Chondrocyte (in vitro differentiated cells): Measurements from ENCODE around the gene CREB3L1. TPM values are rescaled to one million over a fixed set of nuclear protein-coding genes. Genes with fewer than 3 reads are reported as not detected.

ENCODE experiments used
- DNase-seq: peaks from one replicate; pipeline ENCODE4 v3.0.0; 2021; ENCODE audit warnings: mixed read lengths, low spot score
- H3K27ac Mint-ChIP-seq: one replicate; pipeline ENCODE4 v1.8.0; 2021; ENCODE audit warnings: mild to moderate bottlenecking, moderate library complexity, mixed read lengths; ENCODE audit not compliant: unreplicated experiment
- H3K27me3 Mint-ChIP-seq: 2 replicates; pipeline ENCODE4 v1.8.0; 2021; ENCODE audit warnings: low read depth, mixed read lengths
- H3K36me3 Mint-ChIP-seq: 2 replicates; pipeline ENCODE4 v1.8.0; 2021; ENCODE audit warnings: low read depth, mixed read lengths
- H3K4me1 Mint-ChIP-seq: 2 replicates; pipeline ENCODE4 v1.8.0; 2021; ENCODE audit warnings: low read depth, mild to moderate bottlenecking, mixed read lengths
- H3K4me3 Mint-ChIP-seq: one replicate; pipeline ENCODE4 v1.8.0; 2021; ENCODE audit warnings: mild to moderate bottlenecking, moderate library complexity, mixed read lengths; ENCODE audit not compliant: unreplicated experiment
- H3K9me3 Mint-ChIP-seq: 2 replicates; pipeline ENCODE4 v1.8.0; 2021; ENCODE audit warnings: low read depth, mixed read lengths
- long read RNA-seq: library from polyadenylated mRNA; stranded (forward); transcript quantifications from one replicate; pipeline ENCODE4 v2.0.0, GENCODE V29; 2021
- total RNA-seq: library from RNA; stranded (reverse); gene quantifications from 3 replicates; pipeline ENCODE4 v1.2.1, GENCODE V29; 2021
- TF ChIP-seq, protein P1 (sequence below): fragments of 200-600 bp; sonication (generic); IDR thresholded peaks from 2 replicates; pipeline ENCODE4 v1.5.0; 2021; ENCODE audit warnings: antibody characterized with exemption, mild to moderate bottlenecking, moderate library complexity

The CREB3L1 gene, protein sequence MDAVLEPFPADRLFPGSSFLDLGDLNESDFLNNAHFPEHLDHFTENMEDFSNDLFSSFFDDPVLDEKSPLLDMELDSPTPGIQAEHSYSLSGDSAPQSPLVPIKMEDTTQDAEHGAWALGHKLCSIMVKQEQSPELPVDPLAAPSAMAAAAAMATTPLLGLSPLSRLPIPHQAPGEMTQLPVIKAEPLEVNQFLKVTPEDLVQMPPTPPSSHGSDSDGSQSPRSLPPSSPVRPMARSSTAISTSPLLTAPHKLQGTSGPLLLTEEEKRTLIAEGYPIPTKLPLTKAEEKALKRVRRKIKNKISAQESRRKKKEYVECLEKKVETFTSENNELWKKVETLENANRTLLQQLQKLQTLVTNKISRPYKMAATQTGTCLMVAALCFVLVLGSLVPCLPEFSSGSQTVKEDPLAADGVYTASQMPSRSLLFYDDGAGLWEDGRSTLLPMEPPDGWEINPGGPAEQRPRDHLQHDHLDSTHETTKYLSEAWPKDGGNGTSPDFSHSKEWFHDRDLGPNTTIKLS
- total RNA-seq: 83.1 to 192 TPM (median 190 TPM) in 3 replicates
- long read RNA-seq, transcript CREB3L1-206 (12 exons, 2,687 nt): major isoform, 145 of 183 reads
- long read RNA-seq, partial matches to known transcripts: 25 of 183 reads
- long read RNA-seq, other reads (novel, unspliced or antisense): 13 of 183 reads

DNA sequence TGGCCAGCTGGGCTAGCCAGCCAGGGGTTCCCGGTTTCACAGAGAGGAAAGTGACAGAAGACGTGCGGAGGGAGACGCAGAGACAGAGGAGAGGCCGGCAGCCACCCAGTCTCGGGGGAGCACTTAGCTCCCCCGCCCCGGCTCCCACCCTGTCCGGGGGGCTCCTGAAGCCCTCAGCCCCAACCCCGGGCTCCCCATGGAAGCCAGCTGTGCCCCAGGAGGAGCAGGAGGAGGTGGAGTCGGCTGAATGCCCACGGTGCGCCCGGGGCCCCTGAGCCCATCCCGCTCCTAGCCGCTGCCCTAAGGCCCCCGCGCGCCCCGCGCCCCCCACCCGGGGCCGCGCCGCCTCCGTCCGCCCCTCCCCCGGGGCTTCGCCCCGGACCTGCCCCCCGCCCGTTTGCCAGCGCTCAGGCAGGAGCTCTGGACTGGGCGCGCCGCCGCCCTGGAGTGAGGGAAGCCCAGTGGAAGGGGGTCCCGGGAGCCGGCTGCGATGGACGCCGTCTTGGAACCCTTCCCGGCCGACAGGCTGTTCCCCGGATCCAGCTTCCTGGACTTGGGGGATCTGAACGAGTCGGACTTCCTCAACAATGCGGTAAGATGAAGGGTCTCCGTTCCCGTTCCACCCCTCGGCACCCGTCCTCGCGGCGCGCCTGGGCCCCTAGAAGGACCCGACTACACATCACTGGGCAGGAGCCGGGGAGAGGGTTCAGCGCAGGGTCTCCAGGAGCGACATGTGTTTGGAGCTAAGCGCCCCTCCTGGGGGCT lies at the start of gene CREB3L1:
Gene CREB3L1, plus strand, starts transcription at position 41 of the 765 bp plus-strand sequence. Its CDS starts 450 bp downstream, at position 491.
- Mint-ChIP-seq H3K36me3 (peaks cover 11% of the 10 kb centered on the region), H3K9me3 (no peaks in the 10 kb centered on the region), H3K4me1 (peaks cover 67% of the 10 kb centered on the region), H3K27ac (peak within 1 kb of the TSS; percentile 90), H3K27me3 (no peaks in the 10 kb centered on the region), H3K4me3 (peak within 1 kb of the TSS; percentile 98)
- TF ChIP-seq, protein P1, sequence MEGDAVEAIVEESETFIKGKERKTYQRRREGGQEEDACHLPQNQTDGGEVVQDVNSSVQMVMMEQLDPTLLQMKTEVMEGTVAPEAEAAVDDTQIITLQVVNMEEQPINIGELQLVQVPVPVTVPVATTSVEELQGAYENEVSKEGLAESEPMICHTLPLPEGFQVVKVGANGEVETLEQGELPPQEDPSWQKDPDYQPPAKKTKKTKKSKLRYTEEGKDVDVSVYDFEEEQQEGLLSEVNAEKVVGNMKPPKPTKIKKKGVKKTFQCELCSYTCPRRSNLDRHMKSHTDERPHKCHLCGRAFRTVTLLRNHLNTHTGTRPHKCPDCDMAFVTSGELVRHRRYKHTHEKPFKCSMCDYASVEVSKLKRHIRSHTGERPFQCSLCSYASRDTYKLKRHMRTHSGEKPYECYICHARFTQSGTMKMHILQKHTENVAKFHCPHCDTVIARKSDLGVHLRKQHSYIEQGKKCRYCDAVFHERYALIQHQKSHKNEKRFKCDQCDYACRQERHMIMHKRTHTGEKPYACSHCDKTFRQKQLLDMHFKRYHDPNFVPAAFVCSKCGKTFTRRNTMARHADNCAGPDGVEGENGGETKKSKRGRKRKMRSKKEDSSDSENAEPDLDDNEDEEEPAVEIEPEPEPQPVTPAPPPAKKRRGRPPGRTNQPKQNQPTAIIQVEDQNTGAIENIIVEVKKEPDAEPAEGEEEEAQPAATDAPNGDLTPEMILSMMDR: no peak
- DNase-seq: no peak

- Mint-ChIP-seq H3K27ac (no peak overlapping the region), H3K36me3 (no peaks in the 10 kb centered on the region), H3K9me3 (peaks cover 3% of the 10 kb centered on the region), H3K4me1 (no peaks in the 10 kb centered on the region), H3K27me3 (peaks cover 12% of the 10 kb centered on the region), H3K4me3 (no peak overlapping the region)
- TF ChIP-seq, protein P1: no peak
- no peak for DNase-seq
Observed at GRCh38 chr11:46229230-46229629, 48.2 kb upstream of the CREB3L1 start.

DNA sequence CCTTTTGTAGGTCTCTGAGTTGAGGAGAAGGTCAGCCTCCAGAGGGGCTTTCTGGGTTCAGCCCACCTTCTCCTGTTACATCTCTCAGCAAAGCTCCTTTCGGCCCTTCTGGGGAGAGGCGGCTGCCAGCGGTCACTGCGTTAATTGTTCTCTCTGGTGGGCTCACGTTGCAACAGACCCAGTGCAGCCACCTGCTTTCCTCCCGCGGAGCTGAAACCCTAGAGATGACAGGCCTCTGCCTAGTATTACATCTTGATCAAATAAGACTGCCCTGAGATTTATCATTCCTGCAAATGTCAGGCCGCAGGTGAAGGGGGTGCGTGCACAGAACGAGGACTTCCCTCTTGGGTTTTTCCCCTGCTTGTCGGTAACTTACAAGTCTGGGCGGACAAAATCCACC lies 43.2 kb upstream of the CREB3L1 start:
- Mint-ChIP-seq H3K36me3 (no peaks in the 10 kb centered on the region), H3K4me3 (no peak overlapping the region), H3K27ac (no peak overlapping the region), H3K4me1 (peaks cover 24% of the 10 kb centered on the region), H3K9me3 (peaks cover 3% of the 10 kb centered on the region), H3K27me3 (peaks cover 2% of the 10 kb centered on the region)
- no peak for DNase-seq
- TF ChIP-seq, protein P1: no peak

- TF ChIP-seq, protein P1: no peak
- Mint-ChIP-seq H3K27ac (no peak overlapping the region), H3K4me1 (peaks cover 36% of the 10 kb centered on the region), H3K4me3 (no peak overlapping the region), H3K27me3 (no peaks in the 10 kb centered on the region), H3K36me3 (no peaks in the 10 kb centered on the region), H3K9me3 (peaks cover 3% of the 10 kb centered on the region)
- no peak for DNase-seq
Observed at GRCh38 chr11:46235777-46236688, 41.4 kb upstream of the CREB3L1 start.
